GM23338 (cell line): Measurements from ENCODE around the gene TYRP1. TPM values are rescaled to one million over a fixed set of nuclear protein-coding genes. Genes with fewer than 3 reads are reported as not detected.

Source experiments
- ATAC-seq: fragments of 200-7000 bp; cut with Tn5 transposase; 3 replicates; pipeline ENCODE4 v1.9.1; 2020
- DNase-seq: peaks from one replicate; pipeline ENCODE4 v3.0.0-alpha.2; 2015; ENCODE audit warnings: low spot score
- H2AFZ ChIP-seq: fragments of 200-600 bp; sonication (generic); 2 replicates; pipeline ENCODE4 v1.8.0; 2016; ENCODE audit warnings: antibody characterized with exemption, mild to moderate bottlenecking, moderate library complexity
- H3F3A ChIP-seq: fragments of 200-600 bp; sonication (generic); replicated peaks from 2 replicates; pipeline ENCODE4 v1.8.0; 2017; ENCODE audit warnings: antibody characterized with exemption, mixed run types, low read depth
- H3K27ac ChIP-seq: fragments of 200-600 bp; sonication (generic); 2 replicates; pipeline ENCODE4 v1.6.1; 2016; ENCODE audit warnings: low read depth
- H3K27me3 ChIP-seq: fragments of 200-600 bp; sonication (generic); 2 replicates; pipeline ENCODE4 v1.8.0; 2016; ENCODE audit warnings: mild to moderate bottlenecking, mixed run types, moderate library complexity; ENCODE audit not compliant: insufficient read depth
- H3K36me3 ChIP-seq: fragments of 200-600 bp; sonication (generic); 2 replicates; pipeline ENCODE4 v1.8.0; 2016; ENCODE audit warnings: mild to moderate bottlenecking; ENCODE audit not compliant: insufficient read depth
- H3K4me1 ChIP-seq: fragments of 200-600 bp; sonication (generic); 2 replicates; pipeline ENCODE4 v1.8.0; 2016; ENCODE audit warnings: mild to moderate bottlenecking, moderate library complexity; ENCODE audit not compliant: insufficient read depth
- H3K4me2 ChIP-seq: fragments of 200-600 bp; sonication (generic); 2 replicates; pipeline ENCODE4 v1.7.1; 2017; ENCODE audit warnings: mixed run types
- H3K4me3 ChIP-seq: fragments of 200-600 bp; sonication (generic); 2 replicates; pipeline ENCODE4 v1.6.1; 2016; ENCODE audit warnings: mixed run types
- H3K79me2 ChIP-seq: fragments of 200-600 bp; sonication (generic); replicated peaks from 2 replicates; pipeline ENCODE4 v1.8.0; 2017; ENCODE audit warnings: mild to moderate bottlenecking; ENCODE audit not compliant: insufficient read depth
- H3K9me2 ChIP-seq: fragments of 200-600 bp; sonication (generic); 2 replicates; pipeline ENCODE4 v1.8.0; 2017; ENCODE audit not compliant: insufficient read depth
- H4K20me1 ChIP-seq: fragments of 200-600 bp; sonication (generic); replicated peaks from 2 replicates; pipeline ENCODE4 v1.8.0; 2017; ENCODE audit warnings: mild to moderate bottlenecking; ENCODE audit not compliant: insufficient read depth
- H3K27ac Mint-ChIP-seq: 2 replicates; pipeline ENCODE4 v1.8.0; 2020; ENCODE audit warnings: inconsistent platforms, mild to moderate bottlenecking, moderate library complexity, mixed read lengths
- H3K27me3 Mint-ChIP-seq: 3 replicates; pipeline ENCODE4 v1.8.0; 2022; ENCODE audit warnings: low read depth, mild to moderate bottlenecking, moderate library complexity, mixed read lengths, inconsistent platforms; ENCODE audit not compliant: insufficient read depth, poor library complexity
- H3K36me3 Mint-ChIP-seq: 3 replicates; pipeline ENCODE4 v1.8.0; 2021; ENCODE audit warnings: low read depth, mild to moderate bottlenecking, inconsistent platforms, moderate library complexity, mixed read lengths
- H3K4me1 Mint-ChIP-seq: 3 replicates; pipeline ENCODE4 v1.8.0; 2020; ENCODE audit warnings: mild to moderate bottlenecking, inconsistent platforms, mixed read lengths
- H3K4me3 Mint-ChIP-seq: 3 replicates; pipeline ENCODE4 v1.8.0; 2021; ENCODE audit warnings: moderate library complexity, mild to moderate bottlenecking, inconsistent platforms, mixed read lengths
- H3K9me3 Mint-ChIP-seq: 3 replicates; pipeline ENCODE4 v1.8.0; 2020; ENCODE audit warnings: moderate library complexity, mild to moderate bottlenecking, inconsistent platforms, mixed read lengths
- CREB1 ChIP-seq: fragments of 250-450 bp; sonication (Bioruptor Pico); IDR thresholded peaks from 2 replicates; pipeline ENCODE4 v1.5.0; 2020; ENCODE audit warnings: low read depth, mild to moderate bottlenecking, moderate library complexity
- CTCF ChIP-seq, 2 experiments: fragments of 200-600 bp in 1 of 2; sonication (generic) in 1 of 2; conservative IDR thresholded peaks; 2 replicates each; pipeline versions ENCODE4 v1.5.1 to v1.6.1; 2016 to 2017; ENCODE audit warnings: antibody characterized with exemption in 2 of 2, low read depth in 2 of 2, mild to moderate bottlenecking in 2 of 2, moderate library complexity in 1 of 2
- ETS1 ChIP-seq: IDR thresholded peaks from 2 replicates; pipeline ENCODE4 v1.6.1; 2016; ENCODE audit warnings: antibody characterized with exemption
- EZH2phosphoT487 ChIP-seq: fragments of 200-600 bp; sonication (generic); IDR thresholded peaks from one replicate; pipeline ENCODE4 v1.8.1; 2018; ENCODE audit warnings: antibody characterized with exemption; ENCODE audit not compliant: unreplicated experiment
- NANOG ChIP-seq: IDR thresholded peaks from 2 replicates; pipeline ENCODE4 v1.6.1; 2016; ENCODE audit warnings: antibody characterized with exemption, borderline replicate concordance
- POLR2AphosphoS5 ChIP-seq: IDR thresholded peaks from 2 replicates; pipeline ENCODE4 v1.6.1; 2016; ENCODE audit warnings: antibody characterized with exemption, low read depth
- STAT1 ChIP-seq: IDR thresholded peaks from one replicate; pipeline ENCODE4 v1.6.1; 2016; ENCODE audit warnings: antibody characterized with exemption; ENCODE audit not compliant: unreplicated experiment
- ZNF114 ChIP-seq: fragments of 250-450 bp; sonication (Bioruptor Pico); IDR thresholded peaks from 2 replicates; pipeline ENCODE4 v1.5.0; 2020; ENCODE audit warnings: mild to moderate bottlenecking, moderate library complexity
- ZNF331 ChIP-seq: fragments of 250-450 bp; sonication (Bioruptor Pico); IDR thresholded peaks from 2 replicates; pipeline ENCODE4 v1.5.0; 2020; ENCODE audit warnings: low read depth, mild to moderate bottlenecking, moderate library complexity
- ZNF462 ChIP-seq: fragments of 250-450 bp; sonication (Bioruptor Pico); IDR thresholded peaks from 2 replicates; pipeline ENCODE4 v1.5.0; 2020; ENCODE audit warnings: mild to moderate bottlenecking, moderate library complexity
- polyA plus RNA-seq: library from polyadenylated mRNA; unstranded; fragments of >200 nt; fragmentation: Nextera tagmentation; extraction: Ambion mirVana; gene quantifications from 2 replicates; pipeline ENCODE4 v1.2.1, GENCODE V29; 2016
- total RNA-seq: library from RNA; depleted of rRNA; stranded (reverse); fragments of >200 nt; shearing (Covaris generic); gene quantifications from 2 replicates; pipeline ENCODE4 v1.2.3, GENCODE V29; 2014

The TYRP1 gene
- total and polyA plus RNA-seq, 2 experiments from 2014 or later, result not detected

- H3K9me3 Mint-ChIP-seq, result no peaks in the 10 kb centered on the region
- no peak for DNase-seq
- H3K4me1 ChIP-seq, result no peaks in the 10 kb centered on the region
- H3K27me3 Mint-ChIP-seq, result no peaks in the 10 kb centered on the region
- H3K36me3 ChIP-seq, result no peaks in the 10 kb centered on the region
- no peak overlapping the region for H3K27ac ChIP-seq
- H3K4me2 ChIP-seq, result no peak overlapping the region
- TF ChIP-seq STAT1 (no peak), CREB1 (CRISPR knock-in tag) (no peak), ZNF462 (CRISPR knock-in tag) (no peak), ZNF331 (no peak), ZNF114 (no peak), POLR2AphosphoS5 (no peak), EZH2phosphoT487 (no peak), NANOG (no peak), ETS1 (no peak), CTCF (conservative IDR thresholded peaks at IDR 0.05; ENCODE audit: low read depth in 2 of 2) (no peak)
- H3K4me3 Mint-ChIP-seq, result no peak overlapping the region
- no peak overlapping the region for H3K27ac Mint-ChIP-seq
- no peaks in the 10 kb centered on the region for H4K20me1 ChIP-seq
- no peak overlapping the region for H2AFZ ChIP-seq
- no peaks in the 10 kb centered on the region for H3K9me2 ChIP-seq
- no peak overlapping the region for H3K4me3 ChIP-seq
- ATAC-seq, result no peak
- H3K36me3 Mint-ChIP-seq, result no peaks in the 10 kb centered on the region
- no peaks in the 10 kb centered on the region for H3K79me2 ChIP-seq
- no peaks in the 10 kb centered on the region for H3K27me3 ChIP-seq
- H3K4me1 Mint-ChIP-seq, result no peaks in the 10 kb centered on the region
- no peaks in the 10 kb centered on the region for H3F3A ChIP-seq
Observed at GRCh38 chr9:12748016-12748415, 54.8 kb downstream of the TYRP1 start.
